Right atrium auricular region (tissue), 2 donors: ENCODE data around the gene ONECUT1. TPM values are rescaled to one million over a fixed set of nuclear protein-coding genes. Genes with fewer than 3 reads are reported as not detected.

Experiments
- DNase-seq: peaks from one replicate; pipeline ENCODE4 v3.0.0-alpha.2; 2019; ENCODE audit warnings: low spot score
- H3K27ac ChIP-seq, 2 donors: fragments of 200-600 bp; sonication (generic); 1 replicate in 1 of 2; 2 replicates in 1 of 2; pipeline ENCODE4 v1.5.1; 2016 to 2019
- H3K27me3 ChIP-seq, 2 donors: fragments of 200-600 bp; sonication (generic); one replicate each; pipeline versions ENCODE4 v1.5.1 to v1.6.0; 2017 to 2019
- H3K36me3 ChIP-seq: fragments of 200-600 bp; sonication (generic); one replicate; pipeline ENCODE4 v1.5.1; 2016
- H3K4me1 ChIP-seq, 2 donors: fragments of 200-600 bp; sonication (generic); one replicate each; pipeline versions ENCODE4 v1.5.1 to v1.6.0; 2017 to 2019
- H3K4me3 ChIP-seq, 2 donors: fragments of 200-600 bp; sonication (generic); 1 replicate in 1 of 2; 2 replicates in 1 of 2; pipeline ENCODE4 v1.5.1; 2017 to 2019; ENCODE audit warnings: mild to moderate bottlenecking in 1 of 2, moderate library complexity in 1 of 2
- H3K9me3 ChIP-seq, 2 donors: fragments of 200-600 bp; sonication (generic); one replicate each; pipeline ENCODE4 v1.5.1; 2019
- total RNA-seq, 2 donors: library from RNA; depleted of rRNA; stranded (reverse); fragments of >200 nt; gene quantifications; one replicate each; pipeline ENCODE4 v1.1.0, GENCODE V29; 2016
- TF ChIP-seq, protein P1 (sequence below), 2 donors: fragments of 200-600 bp; sonication (generic); IDR thresholded peaks; one replicate each; pipeline ENCODE4 v1.5.1; 2019; ENCODE audit warnings: antibody characterized with exemption in 2 of 2

ONECUT1 gene
- total RNA-seq, 2 donors from 2014 or later, result not detected

DNA sequence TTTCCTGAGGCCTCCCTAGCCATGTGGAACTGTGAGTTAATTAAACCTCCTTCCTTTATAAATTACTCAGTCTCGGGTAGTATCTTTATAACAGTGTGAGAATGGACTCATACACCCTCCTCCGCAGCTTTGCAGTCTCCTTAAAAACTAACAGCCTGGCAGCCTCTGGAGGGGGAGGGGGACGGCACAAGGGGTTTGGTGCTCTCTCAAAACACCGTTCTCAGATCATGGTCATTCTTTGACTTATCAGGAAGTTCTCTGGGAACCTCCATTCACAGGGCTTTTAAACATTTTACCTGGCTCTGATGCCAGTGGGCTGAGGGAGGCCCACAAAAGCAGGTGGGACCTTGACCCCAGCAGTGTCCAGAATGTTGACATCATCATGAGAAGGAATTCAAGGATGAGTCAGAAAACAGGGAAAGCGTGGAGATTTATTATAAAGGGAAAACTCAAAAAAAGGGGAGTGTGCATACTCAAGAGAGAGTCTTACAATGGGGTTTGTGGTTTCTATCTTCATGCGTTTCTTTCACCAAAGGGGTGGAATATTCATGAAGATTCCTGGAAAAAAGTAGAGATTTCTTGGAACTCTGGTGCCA is 43.9 kb downstream of the ONECUT1 start:
- DNase-seq, result no peak
- Histone ChIP-seq H3K27ac (no peak overlapping the region), H3K36me3 (no peaks in the 10 kb centered on the region), H3K9me3 (no peaks in the 10 kb centered on the region), H3K27me3 (no peaks in the 10 kb centered on the region), H3K4me3 (no peak overlapping the region), H3K4me1 (no peaks in the 10 kb centered on the region)
- TF ChIP-seq, protein P1, sequence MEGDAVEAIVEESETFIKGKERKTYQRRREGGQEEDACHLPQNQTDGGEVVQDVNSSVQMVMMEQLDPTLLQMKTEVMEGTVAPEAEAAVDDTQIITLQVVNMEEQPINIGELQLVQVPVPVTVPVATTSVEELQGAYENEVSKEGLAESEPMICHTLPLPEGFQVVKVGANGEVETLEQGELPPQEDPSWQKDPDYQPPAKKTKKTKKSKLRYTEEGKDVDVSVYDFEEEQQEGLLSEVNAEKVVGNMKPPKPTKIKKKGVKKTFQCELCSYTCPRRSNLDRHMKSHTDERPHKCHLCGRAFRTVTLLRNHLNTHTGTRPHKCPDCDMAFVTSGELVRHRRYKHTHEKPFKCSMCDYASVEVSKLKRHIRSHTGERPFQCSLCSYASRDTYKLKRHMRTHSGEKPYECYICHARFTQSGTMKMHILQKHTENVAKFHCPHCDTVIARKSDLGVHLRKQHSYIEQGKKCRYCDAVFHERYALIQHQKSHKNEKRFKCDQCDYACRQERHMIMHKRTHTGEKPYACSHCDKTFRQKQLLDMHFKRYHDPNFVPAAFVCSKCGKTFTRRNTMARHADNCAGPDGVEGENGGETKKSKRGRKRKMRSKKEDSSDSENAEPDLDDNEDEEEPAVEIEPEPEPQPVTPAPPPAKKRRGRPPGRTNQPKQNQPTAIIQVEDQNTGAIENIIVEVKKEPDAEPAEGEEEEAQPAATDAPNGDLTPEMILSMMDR (IDR thresholded peaks at IDR 0.05), result no peak

DNA sequence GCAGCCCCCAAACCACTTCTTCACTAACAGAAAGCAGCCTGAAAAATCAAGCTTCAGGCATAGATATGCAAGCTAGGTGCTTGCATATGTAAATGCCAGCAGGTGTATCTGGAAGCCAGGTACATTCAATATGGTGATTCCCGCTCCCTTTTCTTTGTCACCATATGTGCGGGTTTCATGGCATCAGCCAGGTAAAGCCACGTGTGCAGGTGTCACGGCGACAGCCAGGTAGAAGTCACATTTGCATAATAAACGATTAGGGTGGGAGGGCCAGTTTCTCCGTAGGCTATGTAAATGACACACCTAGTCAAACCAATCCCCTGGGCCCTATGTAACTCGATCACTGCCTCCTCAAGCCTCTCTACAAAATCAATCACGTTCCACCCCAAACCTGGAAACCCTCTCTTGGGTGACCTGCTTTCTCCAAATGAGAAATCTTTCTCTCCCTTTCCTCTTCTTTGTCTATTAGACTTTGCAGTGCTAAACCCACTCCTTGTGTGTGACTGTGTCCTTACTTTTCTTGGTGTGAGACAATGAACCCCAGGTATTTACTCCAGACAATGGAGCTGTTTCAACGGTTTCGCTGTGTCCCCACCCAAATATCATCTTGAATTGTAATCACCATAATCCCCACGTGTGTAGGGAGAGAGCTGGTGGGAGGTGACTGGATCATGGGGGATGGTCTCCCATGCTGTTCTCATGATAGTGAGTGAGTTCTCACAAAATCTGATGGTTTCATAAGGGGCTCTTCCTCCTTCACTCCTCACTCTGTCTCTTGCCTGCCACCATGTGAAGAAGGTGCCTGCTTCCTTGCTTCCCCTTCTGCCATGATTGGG is 44.6 kb downstream of the ONECUT1 start:
- Histone ChIP-seq H3K4me3 (no peak overlapping the region), H3K27me3 (no peaks in the 10 kb centered on the region), H3K36me3 (no peaks in the 10 kb centered on the region), H3K27ac (no peak overlapping the region), H3K4me1 (no peaks in the 10 kb centered on the region), H3K9me3 (no peaks in the 10 kb centered on the region)
- no peak for DNase-seq
- TF ChIP-seq, protein P1 (IDR thresholded peaks at IDR 0.05), result no peak

DNA sequence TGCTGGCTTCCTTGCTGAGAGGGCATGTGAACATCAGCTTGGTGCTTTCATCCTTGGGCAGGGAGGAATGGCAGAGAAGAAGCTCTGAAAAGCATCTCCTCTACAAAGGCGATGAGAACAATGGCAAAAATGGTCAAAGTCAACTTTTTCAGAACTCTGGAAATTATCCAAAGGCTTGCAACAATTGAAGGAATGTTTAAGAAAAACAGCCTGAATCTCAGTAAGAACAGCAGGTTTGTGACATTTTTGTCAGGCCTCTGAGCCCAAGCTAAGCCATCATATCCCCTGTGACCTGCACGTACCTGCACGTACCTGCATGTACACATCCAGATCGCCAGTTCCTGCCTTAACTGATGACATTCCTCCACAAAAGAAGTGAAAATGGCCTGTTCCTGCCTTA is 51.8 kb downstream of the ONECUT1 start:
- H3K27ac ChIP-seq, result no peak overlapping the region
- TF ChIP-seq, protein P1 (IDR thresholded peaks at IDR 0.05), result no peak
- H3K9me3 ChIP-seq, result no peaks in the 10 kb centered on the region
- H3K4me3 ChIP-seq, result no peak overlapping the region
- H3K27me3 ChIP-seq, result no peaks in the 10 kb centered on the region
- no peaks in the 10 kb centered on the region for H3K36me3 ChIP-seq
- no peaks in the 10 kb centered on the region for H3K4me1 ChIP-seq
- no peak for DNase-seq

DNA sequence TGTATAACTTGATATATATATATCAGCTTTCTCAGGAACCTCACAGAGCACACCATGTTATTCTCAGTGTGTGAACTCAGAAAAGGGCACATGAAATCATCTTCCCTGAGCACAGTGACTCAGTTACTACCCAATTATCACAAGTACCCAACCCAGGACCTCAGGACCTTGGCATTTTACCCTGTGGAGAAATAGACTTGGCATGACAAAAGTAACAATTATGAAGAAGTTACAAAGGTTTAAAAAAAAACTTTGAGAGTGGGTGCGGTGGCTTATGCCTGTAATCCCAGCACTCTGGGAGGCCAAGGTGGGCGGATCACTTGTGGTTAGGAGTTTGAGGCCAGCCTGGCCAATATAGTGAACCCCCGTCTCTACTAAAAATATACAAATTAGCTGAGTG is 52.4 kb downstream of the ONECUT1 start:
- Histone ChIP-seq H3K4me3 (no peak overlapping the region), H3K4me1 (no peaks in the 10 kb centered on the region), H3K36me3 (no peaks in the 10 kb centered on the region), H3K27ac (no peak overlapping the region), H3K9me3 (no peaks in the 10 kb centered on the region), H3K27me3 (no peaks in the 10 kb centered on the region)
- DNase-seq, result no peak
- TF ChIP-seq, protein P1 (IDR thresholded peaks at IDR 0.05), result no peak

DNA sequence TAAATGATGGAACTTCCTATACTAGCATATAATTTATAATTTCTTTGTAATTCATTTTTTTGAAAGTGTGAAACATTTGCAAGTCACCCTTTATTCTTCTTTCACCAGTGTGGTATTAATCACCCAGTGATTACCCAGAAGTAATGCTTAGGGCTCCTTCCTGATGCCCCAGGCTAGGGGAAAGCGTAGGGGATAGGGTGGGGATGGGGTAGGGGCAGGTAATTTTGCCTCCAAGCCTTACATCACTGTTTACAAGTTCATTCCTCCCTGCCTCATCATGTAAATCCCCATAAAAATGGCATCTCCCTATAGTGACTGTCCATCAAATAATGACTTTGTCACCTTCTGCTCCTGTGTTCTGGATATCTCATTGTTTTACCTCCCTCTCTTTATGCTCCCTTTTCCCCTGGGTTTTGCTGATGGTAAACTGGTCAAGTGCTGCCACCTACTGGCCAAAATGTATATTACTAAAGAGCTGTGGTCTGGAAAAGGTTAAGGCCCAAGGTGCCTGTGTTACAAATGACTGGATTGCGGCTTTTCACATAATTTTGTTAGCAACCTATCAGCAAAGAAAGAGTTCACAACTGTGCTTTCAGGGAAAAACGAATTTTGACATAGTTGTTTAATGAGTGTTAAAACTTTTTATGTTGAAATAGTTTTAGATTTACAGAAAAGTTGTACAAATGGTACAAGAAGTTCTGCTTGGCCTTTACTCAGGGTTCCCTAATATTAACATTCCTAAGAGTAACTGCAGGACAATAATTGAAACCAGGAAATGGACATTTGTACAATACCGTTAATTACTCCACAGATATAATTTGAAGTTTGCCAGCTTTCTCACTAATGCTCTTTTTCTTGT is 54.7 kb downstream of the ONECUT1 start:
- Histone ChIP-seq H3K36me3 (no peaks in the 10 kb centered on the region), H3K4me3 (no peak overlapping the region), H3K9me3 (no peaks in the 10 kb centered on the region), H3K4me1 (peaks cover 0 to 4% of the 10 kb centered on the region in 2 donors), H3K27ac (no peak overlapping the region), H3K27me3 (no peaks in the 10 kb centered on the region)
- peak; percentile 70 for DNase-seq
- TF ChIP-seq, protein P1 (IDR thresholded peaks at IDR 0.05), result peak; percentile 74 to 90
